Measurements from ENCODE around the gene HRAS. TPM values are rescaled to one million over a fixed set of nuclear protein-coding genes. Genes with fewer than 3 reads are reported as not detected.

HRAS gene
- total RNA-seq, 1 experiment from 2014 or later: 123 TPM

DNA sequence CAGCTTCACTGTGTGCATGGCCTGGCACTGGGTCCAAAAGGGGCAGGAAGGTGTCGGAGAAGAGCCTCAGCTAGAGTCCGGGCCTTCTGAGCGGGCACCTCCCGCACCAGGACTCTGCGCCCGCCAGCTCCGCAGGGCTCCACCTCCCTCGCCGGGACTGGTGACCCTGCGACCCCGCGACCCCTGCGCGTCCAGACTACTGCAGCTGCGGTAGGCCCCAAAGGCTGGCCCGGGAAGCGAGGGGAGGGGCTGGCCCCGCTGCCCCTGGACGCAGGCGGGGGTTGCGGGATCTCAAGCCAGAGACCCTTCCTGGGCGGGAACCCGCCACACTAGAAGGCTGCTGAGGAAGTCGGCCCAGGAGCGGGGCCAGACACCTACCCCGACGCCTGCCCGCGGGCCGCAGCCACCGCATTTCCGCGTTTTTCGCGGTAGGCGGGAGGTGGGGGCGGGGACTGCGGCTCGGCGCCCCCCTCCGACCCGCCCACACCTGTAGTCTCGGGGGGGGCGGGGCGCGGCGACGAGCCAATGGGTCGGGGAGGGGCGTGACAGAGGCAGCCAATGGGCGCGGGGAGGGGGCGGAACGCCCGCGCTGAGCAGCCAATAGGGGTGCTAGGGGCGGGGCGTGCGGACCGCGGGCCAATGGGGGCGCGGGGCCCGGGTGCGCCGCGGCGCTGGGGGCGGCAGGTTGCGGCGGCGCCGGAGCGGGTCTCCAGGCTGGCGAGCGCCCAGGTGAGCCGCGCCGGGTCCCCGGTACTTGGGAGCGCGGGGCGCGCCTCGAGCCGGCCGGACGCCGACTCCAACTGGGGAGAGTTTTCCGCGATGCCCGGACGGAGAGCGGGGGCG is 25.1 kb upstream of the HRAS start, which contains the start of the genes LMNTD2 and RASSF7:
TSS of gene LMNTD2 (minus strand) at position 434 of the 843 bp plus-strand sequence. CDS start at position 412, 22 bp downstream.
TSS of gene RASSF7 (plus strand) at position 666 of the 843 bp plus-strand sequence. CDS start 799 bp downstream, outside the sequence.
- peaks cover 14% of the 10 kb centered on the region for H3K4me1 Mint-ChIP-seq (ENCODE audit: insufficient read depth, unreplicated experiment)

DNA sequence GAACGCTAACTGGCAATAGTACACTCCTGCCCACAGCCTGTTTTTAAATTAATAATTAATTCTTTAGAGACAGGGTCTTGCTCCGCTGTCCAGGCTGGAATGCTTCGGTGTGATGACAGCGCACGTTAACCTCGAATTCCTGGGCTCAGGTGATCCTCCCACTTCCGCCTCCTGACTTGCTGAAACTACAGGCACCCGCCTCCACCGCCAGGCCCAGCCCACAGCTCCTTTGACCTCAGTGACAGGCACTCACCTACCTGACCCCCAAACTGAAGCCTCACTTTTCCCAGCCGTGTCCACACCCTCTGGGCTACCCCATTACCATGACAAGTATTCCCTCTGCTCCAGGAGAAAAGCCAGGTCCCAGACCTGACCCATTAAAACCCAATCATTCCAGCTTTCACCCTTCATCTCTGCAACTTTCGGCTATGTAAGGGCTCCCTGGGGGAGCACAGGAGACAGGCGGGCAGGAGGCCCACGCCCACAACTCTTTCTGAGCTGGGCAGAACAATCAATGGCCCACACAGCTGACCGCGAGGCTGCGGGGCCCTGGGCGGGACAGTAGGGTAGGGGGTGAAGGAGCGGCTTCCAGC is 24.4 kb upstream of the HRAS start:
- Mint-ChIP-seq H3K4me1 (ENCODE audit: insufficient read depth, unreplicated experiment) (peaks cover 14% of the 10 kb centered on the region), H3K27ac (ENCODE audit: low read depth, unreplicated experiment) (peak overlapping the region; percentile 23), H3K9me3 (ENCODE audit: unreplicated experiment) (no peaks in the 10 kb centered on the region), H3K36me3 (ENCODE audit: insufficient read depth, unreplicated experiment) (peaks cover 18% of the 10 kb centered on the region), H3K27me3 (ENCODE audit: insufficient read depth, unreplicated experiment) (no peaks in the 10 kb centered on the region), H3K4me3 (ENCODE audit: unreplicated experiment) (peak overlapping the region; percentile 85)
- no peak for DNase-seq (ENCODE audit: unreplicated experiment)
- ChIA-PET POLR2A (interaction anchor here (0.7 to 1.8 kb wide), 13 partner anchors 9 to 202 kb away, joined by 3 to 17 read pairs (median 5); partner anchors contain the start of genes HRAS, PHRF1 and RNH1), CTCF (interaction anchor here (0.5 to 1.0 kb wide), 3 partner anchors 161 to 207 kb away, joined by 3 read pairs; no protein-coding TSS in a partner anchor)
- TF ChIP-seq, protein P1, sequence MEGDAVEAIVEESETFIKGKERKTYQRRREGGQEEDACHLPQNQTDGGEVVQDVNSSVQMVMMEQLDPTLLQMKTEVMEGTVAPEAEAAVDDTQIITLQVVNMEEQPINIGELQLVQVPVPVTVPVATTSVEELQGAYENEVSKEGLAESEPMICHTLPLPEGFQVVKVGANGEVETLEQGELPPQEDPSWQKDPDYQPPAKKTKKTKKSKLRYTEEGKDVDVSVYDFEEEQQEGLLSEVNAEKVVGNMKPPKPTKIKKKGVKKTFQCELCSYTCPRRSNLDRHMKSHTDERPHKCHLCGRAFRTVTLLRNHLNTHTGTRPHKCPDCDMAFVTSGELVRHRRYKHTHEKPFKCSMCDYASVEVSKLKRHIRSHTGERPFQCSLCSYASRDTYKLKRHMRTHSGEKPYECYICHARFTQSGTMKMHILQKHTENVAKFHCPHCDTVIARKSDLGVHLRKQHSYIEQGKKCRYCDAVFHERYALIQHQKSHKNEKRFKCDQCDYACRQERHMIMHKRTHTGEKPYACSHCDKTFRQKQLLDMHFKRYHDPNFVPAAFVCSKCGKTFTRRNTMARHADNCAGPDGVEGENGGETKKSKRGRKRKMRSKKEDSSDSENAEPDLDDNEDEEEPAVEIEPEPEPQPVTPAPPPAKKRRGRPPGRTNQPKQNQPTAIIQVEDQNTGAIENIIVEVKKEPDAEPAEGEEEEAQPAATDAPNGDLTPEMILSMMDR (IDR thresholded peaks at IDR 0.05; ENCODE audit: unreplicated experiment): no peak
- intact Hi-C loops (cut with micrococcal nuclease): loop anchor here (10.0 kb wide), 2 partner anchors 55 to 165 kb away; partner anchors contain the start of gene IRF7
- BruUV-seq (replicated peaks): no TSS peak

More for the DNA sequence above, 25.1 kb upstream of the HRAS start, which contains the start of the genes LMNTD2 and RASSF7:
- intact Hi-C loops (cut with micrococcal nuclease): loop anchor here (10.0 kb wide), 2 partner anchors 54 to 164 kb away; partner anchors contain the start of gene IRF7
- TF ChIP-seq, protein P1 (IDR thresholded peaks at IDR 0.05; ENCODE audit: unreplicated experiment): no peak
- Mint-ChIP-seq H3K27me3 (ENCODE audit: insufficient read depth, unreplicated experiment) (no peaks in the 10 kb centered on the region), H3K4me3 (ENCODE audit: unreplicated experiment) (peak within 1 kb of the TSS; percentile 85), H3K36me3 (ENCODE audit: insufficient read depth, unreplicated experiment) (peaks cover 18% of the 10 kb centered on the region), H3K9me3 (ENCODE audit: unreplicated experiment) (no peaks in the 10 kb centered on the region), H3K27ac (ENCODE audit: low read depth, unreplicated experiment) (peak within 1 kb of the TSS; percentile 23)
- no TSS peak for BruUV-seq (replicated peaks)
- CTCF ChIA-PET: interaction anchor here (0.6 to 1.0 kb wide), 2 partner anchors 161 to 188 kb away, joined by 3 read pairs; no protein-coding TSS in a partner anchor
- DNase-seq (ENCODE audit: unreplicated experiment): peak; percentile 87
- POLR2A ChIA-PET: interaction anchor here (0.7 to 2.1 kb wide), 15 partner anchors 9 to 202 kb away, joined by 3 to 22 read pairs (median 5); partner anchors contain the start of genes HRAS, PHRF1 and RNH1

DNA sequence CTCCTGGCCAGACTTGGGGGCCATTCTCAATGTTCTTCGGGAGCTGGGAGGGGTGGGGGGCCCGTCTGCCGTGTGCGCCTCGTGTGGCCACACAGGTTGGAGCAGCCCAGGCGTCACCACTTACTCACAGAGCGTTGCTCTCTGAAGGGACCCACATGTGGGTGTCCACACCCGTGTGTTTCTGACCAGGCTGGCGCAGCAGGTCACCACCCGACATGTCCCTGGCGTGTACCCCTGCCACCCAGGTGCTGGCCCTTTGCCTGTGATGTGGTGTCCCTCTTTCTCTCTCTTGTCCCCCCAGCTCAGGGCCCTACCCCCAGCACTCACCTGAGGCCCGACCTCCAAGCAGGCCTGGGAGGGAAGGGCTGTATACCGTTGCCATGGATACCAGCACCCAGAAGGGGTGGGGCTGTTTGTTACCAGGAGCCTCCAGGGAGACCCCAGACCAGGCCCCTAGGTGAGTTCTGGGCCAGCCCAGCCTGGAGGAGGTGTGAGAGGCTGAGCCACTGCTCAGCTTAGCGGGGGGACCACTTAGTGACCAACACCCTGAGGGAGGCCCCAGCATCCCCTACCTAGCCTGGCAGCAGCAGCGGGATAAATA is 23.7 kb upstream of the HRAS start:
- intact Hi-C loops (cut with micrococcal nuclease): no loop called here

More for the DNA sequence above, 23.7 kb upstream of the HRAS start:
- POLR2A ChIA-PET: interaction anchor here (0.6 to 1.8 kb wide), 10 partner anchors 10 to 352 kb away, joined by 3 to 17 read pairs (median 6); partner anchors contain the start of genes BET1L, HRAS, PHRF1 and RIC8A
- Mint-ChIP-seq H3K4me3 (ENCODE audit: unreplicated experiment) (no peak overlapping the region), H3K9me3 (ENCODE audit: unreplicated experiment) (no peaks in the 10 kb centered on the region), H3K27ac (ENCODE audit: low read depth, unreplicated experiment) (no peak overlapping the region), H3K36me3 (ENCODE audit: insufficient read depth, unreplicated experiment) (peaks cover 14% of the 10 kb centered on the region), H3K27me3 (ENCODE audit: insufficient read depth, unreplicated experiment) (no peaks in the 10 kb centered on the region), H3K4me1 (ENCODE audit: insufficient read depth, unreplicated experiment) (peaks cover 14% of the 10 kb centered on the region)
- TF ChIP-seq, protein P1 (IDR thresholded peaks at IDR 0.05; ENCODE audit: unreplicated experiment): no peak
- no peak for DNase-seq (ENCODE audit: unreplicated experiment)
- BruUV-seq (replicated peaks): no TSS peak
- CTCF ChIA-PET: interaction anchor here (1.0 kb wide), 1 partner anchor 190 kb away, joined by 3 read pairs; no protein-coding TSS in a partner anchor
